Fibroblast of the conjunctiva (primary cell): ENCODE data around the gene CENPP.
"Not testable (repeated sequence)": the region's sequence is repeated elsewhere in the genome, so short reads cannot be mapped to it uniquely, and the experiment has no call there.

Experiments
- DNase-seq: peaks from one replicate; pipeline ENCODE4 v3.0.0-alpha.2; 2010; ENCODE audit warnings: low read depth

CENPP gene

DNA sequence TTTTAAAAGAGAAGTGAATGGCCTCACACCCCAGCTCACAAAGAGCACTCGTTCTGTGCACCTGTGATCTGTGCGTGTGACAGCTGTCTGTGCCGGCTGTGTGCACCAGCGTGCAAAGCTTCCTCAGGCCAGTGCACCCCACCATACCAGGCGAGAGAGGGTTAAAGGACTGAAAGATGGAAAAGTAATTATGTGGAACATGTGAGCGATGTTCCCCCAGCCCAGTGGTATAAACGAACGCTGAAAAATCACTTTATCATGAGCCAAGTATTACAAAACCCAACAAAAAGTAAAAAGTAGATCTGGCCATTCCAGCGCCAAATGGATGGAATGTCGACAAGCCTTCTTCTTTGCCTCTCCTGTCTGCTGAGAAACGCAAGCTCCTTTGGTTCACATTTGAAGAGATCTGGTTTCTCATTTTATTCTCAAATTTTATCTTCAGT lies 290.5 kb downstream of the CENPP start:
- no peak for DNase-seq

DNA sequence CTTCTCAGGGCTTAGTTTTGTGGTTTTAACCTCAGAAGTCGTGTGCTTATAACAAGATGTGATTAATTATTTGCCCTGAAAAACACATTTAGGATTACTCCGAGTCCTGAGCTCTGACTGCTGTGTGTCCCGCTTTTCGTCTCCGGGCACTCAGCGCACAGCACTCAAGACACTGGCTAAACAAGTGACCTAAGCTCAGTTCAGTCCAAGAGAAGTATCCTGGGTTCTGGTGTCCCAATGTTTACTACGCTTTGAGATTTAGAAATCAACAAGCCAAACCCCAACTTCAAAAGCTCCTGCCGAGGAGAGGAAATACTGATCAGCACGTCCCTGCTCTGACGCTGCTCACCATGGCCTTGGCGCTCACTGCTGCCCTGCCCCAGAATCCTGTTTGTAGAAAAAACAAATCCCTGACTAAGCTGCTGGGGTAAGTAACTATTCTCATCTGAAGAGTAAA lies 290.9 kb downstream of the CENPP start:
- no peak for DNase-seq

DNA sequence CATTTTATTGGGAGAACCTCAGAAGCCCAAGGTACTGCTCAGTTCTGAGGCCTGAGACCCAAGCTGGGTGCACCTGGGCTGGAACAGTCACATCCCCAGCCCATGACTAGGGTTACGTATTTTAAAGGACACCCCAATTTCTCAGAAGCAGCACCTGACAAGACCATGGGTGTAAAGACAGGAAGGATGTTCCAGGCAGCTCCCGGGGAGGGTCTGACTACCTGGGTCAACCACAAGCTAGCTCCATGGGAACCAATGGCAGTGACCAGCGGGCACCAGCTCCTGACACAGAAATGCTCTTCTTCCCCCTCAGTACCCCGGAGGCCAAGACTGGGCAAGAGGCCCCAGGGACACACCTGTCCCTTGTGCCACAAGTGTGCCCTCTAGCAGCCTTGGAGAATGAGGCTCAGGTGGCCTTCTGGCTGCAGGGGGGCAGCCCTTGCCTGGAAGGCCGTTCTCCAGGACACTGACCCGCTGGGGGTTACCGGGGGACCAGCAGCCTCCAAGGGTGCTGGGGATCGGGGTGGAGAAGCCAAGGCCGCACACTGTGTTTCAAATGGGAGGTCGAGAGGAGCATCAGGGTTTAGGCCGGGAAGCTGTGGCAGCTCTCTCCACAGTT lies 291.6 kb downstream of the CENPP start:
- no peak for DNase-seq

DNA sequence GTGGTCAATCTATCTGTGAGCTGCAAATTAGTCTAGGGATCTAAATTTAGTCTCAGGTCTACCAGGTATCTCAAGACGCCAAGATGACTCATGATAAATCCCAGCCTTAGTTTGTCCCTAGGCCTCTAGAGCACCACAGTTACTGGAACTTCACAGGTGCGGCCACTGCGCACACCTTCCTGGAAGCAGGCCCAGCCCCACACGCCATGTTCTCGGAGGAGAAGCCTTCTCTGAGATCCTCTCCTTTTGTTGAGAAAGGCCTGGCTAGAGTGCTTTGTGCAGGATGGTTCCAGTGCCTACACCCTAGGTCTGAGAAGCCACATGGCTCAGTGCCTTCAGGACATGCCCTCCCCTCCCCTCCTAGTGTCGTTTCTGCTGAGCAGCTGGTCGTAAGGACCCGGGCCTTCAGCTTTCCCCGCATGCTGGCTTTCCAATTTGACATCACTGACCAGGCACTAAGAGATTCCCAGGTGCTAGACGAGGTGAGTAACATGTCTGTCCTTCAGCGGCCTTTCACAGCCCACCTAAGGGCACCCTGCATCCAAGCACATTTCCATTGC lies 292.3 kb downstream of the CENPP start:
- DNase-seq, result no peak

DNA sequence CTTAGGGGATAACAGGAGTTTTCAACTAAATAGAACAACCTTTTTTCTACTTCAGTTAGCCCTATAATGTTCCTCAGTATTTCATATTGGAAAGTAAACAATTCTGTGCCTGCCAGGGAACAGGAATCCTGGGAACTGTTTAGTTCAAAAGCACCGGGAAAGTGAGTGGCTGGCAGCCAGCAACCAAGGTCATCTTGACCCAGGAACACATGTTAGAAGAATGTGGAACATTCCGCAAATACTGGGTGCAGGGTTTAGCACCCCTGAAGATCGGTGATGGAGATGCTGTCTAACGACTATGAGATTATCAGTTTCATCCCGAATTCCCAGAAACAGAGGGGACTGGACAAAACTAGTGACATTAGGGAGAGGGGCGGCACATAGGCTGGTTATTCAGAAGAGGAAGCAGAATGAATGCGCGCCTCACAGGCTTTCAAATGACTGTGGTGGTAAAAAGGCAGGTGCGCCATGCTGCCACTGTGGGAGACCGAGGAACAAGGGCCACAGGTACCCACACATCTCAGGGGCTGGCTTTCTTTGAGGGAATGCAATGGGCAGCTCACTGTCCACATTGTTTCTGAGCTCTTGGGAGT lies 293.0 kb downstream of the CENPP start:
- no peak for DNase-seq

DNA sequence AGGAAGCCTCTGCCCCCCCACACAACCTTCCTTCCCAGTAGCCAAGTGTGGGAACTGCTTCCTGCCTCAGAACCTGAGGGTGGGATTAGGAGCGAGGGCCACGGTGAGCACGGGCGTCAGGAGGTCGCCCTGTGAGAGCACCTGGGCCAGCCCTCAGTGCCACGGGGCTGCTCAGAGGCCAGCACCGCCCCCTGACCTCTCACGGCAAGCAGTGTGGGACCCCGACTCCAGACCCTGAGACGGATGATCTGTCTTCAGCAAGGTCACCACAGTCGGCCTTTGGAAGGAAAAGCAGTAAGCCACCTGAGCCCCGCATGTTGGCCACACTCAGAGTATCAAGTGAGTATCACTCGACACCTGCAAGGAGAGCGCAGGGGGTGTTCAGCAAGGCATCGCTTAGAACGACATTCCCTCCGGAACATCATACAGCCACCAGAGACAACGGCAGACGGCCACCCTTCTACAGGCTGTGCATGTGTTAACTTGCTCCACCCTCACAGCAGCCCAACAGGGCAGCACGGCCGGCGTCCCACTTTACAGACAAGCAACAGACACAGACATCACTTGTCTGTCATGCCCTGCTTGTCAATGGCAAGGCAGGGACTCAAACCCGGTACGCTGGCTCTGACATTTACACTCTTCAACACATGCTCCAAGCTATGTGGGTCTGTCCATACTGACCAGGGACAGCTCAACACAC lies 294.0 kb downstream of the CENPP start:
- DNase-seq, result no peak

DNA sequence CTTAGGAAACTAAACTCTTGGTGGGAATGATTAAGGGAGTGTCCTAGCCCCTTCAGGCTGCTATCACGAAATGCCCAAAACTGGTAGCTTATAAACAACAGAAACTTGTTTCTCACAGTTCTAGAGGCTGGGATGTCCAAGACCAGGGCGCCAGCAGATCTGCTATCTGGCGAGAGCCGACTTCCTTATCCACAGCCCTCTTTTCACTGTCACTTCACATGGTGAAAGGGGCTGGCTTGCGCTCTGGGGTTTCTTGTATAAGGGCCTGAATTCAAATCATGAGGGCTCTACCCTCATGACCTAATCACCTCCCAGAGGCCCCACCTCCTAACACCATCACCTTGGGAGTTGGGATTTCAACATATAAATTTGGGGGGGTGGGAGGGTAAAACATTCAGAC lies 295.1 kb downstream of the CENPP start:
- DNase-seq, result no peak

DNA sequence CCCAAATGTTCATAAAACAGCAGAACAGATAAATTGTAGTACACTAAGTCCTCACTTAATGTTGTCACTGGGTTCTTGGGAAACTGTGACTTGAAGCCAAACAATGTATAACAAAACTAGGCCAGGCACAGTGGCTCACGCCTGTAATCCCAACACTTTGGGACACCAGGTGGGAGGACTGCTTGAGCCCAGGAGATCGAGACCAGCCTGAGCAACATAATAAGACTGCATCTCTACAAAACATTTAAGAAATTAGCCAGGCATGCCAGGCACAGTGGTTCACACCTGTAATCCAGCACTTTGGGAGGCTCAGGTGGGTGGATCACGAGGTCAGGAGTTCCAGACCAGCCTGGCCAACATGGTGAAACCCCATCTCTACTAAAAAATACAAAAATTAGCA lies 298.2 kb downstream of the CENPP start:
- DNase-seq, result not testable (repeated sequence)

DNA sequence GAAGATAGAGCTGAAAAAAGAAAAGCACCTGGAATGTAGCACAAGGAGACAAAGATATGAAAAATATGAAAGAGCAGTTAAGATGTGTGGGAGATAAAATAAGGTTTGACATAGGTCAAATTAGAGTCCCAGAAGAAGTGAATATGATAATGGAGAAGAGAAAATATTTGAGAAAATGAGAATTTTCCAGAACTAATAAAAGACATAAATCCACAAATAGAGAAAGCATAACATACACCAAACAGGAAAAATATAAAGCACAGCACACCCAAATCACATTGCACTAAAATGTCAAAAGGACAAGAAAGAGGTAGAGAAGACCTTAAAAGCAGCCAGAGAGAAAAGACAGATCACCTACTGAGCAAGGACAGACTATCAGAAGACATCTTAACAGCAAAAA lies 300.7 kb downstream of the CENPP start:
- no peak for DNase-seq

DNA sequence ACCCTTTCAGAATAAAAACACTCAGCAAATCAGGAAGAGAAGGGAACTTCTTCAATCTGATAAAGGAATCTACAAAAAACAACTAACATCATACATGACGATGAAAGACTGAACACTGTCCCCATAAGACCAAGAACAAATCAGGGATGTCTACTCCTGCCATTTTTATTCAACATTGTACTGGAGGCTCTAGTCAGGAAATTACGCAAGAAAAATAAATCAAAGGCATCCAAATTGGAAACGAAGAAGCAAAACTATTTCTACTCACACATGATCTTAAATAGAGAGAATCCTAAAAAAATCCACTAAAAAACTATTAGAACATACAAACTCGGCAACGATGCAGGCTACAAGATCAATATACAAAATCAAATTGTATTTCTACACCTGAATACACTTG lies 301.9 kb downstream of the CENPP start:
- DNase-seq, result no peak

DNA sequence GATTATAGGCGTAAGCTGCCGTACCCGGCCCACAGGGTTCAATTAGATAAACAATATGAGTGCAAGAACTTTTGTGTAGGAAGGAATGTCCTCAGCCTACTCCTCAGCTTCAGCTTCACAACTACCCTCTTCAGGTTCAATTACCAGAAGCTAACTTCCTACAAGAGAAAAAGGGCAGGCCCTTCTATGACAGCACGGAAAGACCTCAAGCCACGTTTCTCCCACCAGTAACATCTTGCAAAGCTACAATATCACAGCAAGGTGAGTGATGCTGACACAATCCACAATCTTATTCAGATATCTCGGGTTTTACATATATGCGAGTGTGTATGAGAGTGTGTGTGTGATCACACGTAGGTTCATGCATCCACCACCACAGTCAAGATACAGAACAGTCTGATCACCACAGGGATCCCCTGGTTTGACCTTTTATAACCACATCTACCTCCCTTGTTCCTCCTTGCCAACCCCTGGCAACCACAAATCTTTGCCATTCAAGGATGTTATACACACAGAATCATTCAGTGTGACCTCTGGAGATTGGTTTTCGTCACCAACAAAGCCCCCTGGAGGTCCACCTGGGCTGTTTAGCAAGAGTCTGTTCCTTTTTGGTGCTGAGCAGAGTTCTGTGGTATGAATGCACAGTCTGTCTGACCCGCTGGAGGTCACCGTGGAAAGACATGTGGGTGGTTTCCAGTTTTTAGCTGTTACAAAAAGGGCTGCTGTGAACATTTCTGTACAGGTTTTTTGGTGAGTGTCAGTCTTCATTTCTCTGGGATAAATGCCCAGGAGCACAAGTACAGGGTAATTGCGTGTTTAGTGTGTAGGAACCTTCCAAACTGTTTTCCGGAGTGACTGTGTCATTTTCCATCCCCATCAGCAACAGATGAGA lies 305.9 kb downstream of the CENPP start:
- DNase-seq, result no peak

DNA sequence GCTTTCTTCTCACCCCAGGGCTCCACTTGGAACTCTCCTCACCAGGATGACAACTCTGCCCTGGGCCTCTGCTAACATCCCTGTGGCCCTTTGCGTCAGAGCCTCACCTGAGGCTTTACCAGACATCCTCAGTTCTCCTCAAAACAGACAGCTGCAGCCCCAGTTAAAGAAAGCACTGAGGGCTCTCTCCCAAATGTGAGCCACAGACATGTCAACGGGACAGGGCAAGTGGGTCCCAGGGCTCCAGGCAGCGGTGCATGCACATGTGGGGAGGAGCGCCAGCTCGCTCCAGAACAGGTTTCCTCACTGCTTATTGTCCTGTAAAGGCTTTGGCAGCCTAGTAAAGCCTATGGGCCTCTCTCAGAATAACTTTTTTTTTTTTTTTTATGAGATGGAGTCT lies 306.9 kb downstream of the CENPP start:
- no peak for DNase-seq

DNA sequence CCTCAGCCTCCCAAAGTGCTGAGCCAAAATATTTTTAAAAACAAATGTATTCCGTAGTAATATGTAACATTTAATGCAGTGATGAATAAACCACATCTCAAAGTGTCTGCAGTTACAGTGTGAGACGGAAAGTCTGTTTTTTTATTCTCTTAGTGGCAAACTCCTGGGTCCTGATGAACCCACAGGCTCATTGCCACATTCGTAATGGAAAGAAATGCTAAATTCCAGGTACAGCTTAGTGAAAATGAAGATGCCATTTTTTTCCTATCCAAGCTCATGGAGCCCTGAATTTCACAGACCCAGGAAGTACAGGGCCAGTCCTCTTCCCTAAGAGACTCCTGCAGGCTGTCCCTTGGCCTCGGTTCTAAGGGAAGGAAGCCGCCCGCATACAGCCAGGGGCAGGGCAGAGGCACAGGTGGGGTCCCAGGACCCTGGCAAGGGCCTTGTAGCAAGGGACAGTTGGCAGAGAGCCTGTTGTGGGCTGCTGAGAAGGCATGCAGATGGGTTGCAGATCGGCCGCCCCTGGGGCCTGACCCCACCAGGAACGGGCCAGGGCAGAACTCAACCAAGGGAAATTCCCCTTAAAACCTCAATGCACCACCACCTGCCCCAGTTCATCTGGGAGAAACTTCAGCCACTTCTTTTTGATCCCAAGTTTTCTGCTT lies 308.0 kb downstream of the CENPP start:
- DNase-seq, result no peak

DNA sequence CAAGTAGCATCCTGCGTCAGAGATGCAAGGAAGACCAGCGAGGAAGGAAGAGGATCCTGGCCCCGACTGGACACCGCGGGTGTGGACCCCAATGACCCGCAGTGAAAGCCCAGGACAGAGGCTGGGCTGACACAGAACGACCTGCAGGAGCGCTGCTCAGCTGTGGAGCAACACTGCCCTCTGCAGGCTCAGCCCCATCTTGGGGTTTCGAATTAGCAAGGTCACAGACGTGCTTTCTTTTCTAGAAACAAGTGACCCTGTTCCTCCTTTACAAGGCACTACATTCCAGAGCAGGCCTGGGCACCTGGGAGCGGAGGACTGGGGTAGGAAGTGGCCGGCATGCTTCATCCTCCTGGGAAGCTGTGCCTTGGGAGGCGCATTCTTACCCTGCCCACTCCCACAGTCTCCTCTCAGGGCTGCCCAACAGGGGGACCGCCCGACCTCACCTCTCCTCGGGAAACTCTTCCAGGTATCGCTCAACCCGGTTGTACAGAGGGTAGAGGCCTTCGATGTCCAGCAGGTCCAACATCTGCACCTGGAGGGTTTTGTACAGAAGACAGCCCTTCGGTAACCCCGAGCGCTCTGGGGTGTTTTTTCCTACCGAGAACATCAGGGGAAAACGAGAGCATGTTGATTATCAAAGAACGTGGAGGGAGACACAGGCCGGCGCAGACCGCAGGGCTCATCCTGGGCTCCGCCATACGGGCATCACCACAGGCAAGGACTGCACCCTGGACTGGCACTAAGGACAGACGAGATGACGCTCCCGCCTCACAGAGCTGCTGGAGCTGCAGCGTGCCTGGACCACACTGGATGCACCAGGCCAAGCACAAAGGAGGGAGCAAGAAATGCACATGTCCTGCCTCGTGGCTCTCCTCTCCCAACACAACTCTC lies 309.2 kb downstream of the CENPP start:
- peak; percentile 74 for DNase-seq

DNA sequence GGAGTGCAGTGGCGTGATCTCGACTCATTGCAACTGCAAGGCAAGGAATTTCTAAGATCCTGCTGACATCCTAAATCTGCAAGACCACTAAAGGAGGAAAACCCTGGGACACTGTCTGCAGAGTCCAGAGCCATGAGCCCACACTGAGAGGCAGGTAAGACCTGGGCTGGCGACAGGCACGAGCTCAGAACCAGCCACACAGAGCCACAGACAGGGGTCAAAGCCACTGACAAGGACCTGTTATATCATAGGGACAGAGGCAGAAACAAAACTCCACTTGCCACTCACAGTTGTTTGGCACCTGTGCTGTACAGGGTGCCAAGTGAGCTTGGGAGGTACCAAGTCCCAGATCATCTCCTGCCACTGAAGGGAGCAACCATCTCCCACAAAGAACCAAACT lies 310.0 kb downstream of the CENPP start:
- no peak for DNase-seq

DNA sequence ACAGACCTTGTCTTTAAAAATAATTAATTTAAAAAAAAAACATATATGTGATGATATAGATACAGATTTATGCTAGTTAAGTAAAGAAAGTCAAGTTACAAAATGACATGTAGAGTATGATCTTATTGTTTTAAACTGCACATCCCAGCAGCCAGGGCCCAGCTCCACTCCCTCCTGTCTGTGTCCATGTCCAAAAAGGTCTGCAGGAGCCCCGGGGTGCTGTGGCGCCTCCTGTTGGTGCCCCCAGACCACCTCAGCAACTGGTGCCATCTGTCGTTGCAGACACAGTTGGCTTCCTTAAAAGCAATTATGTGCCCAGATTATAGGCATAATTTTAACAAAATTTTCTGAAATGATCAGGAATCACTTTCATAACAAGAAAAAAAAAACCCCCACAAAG lies 310.9 kb downstream of the CENPP start:
- DNase-seq, result no peak

DNA sequence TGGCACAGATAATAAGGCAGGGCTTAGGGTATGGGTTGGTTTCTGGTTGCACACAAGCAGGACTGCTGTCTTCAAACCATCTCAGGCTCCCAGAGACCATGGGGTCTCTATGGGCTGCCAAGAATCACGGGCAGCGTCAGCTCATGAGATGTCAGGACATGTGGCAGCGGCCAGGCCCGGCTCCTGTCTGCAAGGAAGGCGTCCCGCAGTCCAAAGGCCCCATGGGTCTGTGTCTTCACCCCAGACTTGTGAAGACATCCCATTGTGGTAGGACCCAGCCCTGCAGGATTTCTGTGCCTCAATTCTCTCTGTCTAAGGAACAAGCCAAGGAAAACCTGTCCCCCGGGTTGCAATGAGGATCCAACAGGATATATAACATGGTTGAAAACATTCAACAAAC lies 311.6 kb downstream of the CENPP start:
- DNase-seq, result no peak

DNA sequence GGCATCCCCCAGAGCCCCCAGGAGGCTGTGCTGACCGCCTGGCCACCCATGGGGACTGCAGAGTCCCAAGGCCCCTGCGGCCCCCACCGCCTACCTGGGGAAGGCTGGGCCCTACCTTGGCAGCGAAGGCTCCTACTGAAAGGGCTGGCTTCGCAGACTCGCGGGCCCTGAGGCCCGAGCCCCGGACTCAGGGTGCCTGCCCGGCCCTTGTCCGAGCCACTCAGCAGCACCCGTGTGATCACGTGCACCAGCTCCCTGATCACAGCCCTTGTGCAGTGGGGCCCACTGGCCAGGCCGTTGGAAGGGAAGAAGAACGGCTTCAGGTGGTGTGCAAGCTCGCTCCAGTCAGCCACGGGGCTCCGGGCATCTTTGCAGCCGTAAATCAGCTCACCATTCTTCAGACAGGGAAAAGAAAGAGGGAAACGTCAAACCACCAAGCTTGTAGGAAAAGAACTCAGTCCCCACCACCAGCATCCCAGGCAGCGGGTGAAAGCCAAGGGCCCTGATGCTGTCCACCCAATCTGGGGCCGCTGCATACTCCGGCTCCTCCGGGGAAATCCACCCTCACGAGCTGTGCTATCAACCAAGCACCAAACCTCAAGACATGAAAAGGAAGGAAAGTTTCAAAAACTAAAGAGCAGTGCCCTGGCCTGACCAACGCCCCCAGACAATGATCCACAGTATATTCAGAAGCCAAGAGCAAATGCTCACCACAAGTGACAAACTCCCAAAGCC lies 312.3 kb downstream of the CENPP start:
- no peak for DNase-seq

DNA sequence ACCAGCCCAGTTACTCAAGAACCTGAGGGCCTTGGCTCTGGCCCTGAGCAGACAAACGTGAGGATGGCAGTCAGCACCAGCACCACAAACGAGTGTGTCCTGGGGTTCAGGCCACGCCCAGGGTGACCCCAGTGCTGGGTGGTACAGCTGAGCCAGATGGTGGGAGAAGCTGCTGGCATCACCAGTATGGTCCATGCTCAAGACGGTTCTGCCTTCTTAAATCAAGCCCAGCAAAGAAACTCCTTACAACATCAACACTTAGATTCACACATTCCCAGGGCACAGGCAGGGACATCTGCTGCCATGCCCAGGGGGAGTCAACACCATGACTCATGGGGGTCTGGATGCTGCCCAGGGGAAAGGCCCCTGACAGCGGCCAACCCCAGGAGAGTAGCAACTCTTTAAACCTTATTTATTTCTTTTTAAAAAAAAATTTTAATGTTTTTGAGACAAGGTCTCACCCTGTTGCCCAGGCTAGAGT lies 312.9 kb downstream of the CENPP start:
- no peak for DNase-seq

DNA sequence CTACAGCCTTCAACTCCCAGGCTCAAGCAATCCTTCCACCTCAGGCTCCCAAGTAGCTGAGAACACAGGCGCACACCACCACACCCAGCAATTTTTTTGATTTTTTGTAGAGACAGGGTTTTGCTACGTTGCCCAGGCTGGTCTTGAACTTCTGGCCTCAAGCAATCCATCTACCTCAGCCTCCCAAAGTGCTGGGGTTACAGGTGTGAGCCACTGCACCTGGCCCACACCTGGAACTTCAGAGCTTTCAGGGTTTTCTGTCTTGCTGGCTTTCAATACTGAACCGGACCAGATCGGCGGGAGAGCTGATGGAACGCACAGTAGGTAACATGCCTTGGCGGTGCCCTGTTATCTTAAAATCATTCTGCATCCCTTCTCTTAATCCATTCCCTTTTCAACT lies 313.4 kb downstream of the CENPP start:
- DNase-seq, result no peak
